ENCODE results near the gene PSTPIP2. TPM values are rescaled to one million over a fixed set of nuclear protein-coding genes. Genes with fewer than 3 reads are reported as not detected.

The PSTPIP2 gene
- total RNA-seq, 1 experiment from 2014 or later = 3.3 TPM

- H4K91ac ChIP-seq (ENCODE audit: insufficient read length, low read depth, low read length) = no peak overlapping the region
- H2AFZ ChIP-seq (ENCODE audit: low read length) = no peak overlapping the region
- Mint-ChIP-seq H3K36me3 (ENCODE audit: insufficient read depth in 1 of 3, low read depth in 3 of 3) (peaks cover 31 to 71% (median 56%) of the 10 kb centered on the region in 3 experiments), H3K27me3 (ENCODE audit: low read depth) (no peaks in the 10 kb centered on the region), H3K4me3 (no peak overlapping the region), H3K27ac (no peak overlapping the region), H3K4me1 (no peaks in the 10 kb centered on the region), H3K9me3 (no peaks in the 10 kb centered on the region)
- no peak overlapping the region for H3K4ac ChIP-seq (ENCODE audit: low read depth, low read length)
- no peaks in the 10 kb centered on the region for H3K9me3 ChIP-seq (ENCODE audit: control insufficient read depth, low read depth, low read length)
- no peak overlapping the region for H4K8ac ChIP-seq (replicated peaks; ENCODE audit: insufficient read length, low read depth, low read length)
- no peaks in the 10 kb centered on the region for H4K20me1 ChIP-seq (ENCODE audit: control insufficient read depth, insufficient read depth, insufficient read length)
- H2BK20ac ChIP-seq (ENCODE audit: low read depth, low read length, poor library complexity, severe bottlenecking) = no peak overlapping the region
- no peak overlapping the region for H3K9ac ChIP-seq (ENCODE audit: extremely low read depth, insufficient read length, low read length)
- no peak overlapping the region for H3K14ac ChIP-seq (ENCODE audit: insufficient read depth, low read length)
- H3K56ac ChIP-seq (ENCODE audit: insufficient read length, low read depth, low read length) = no peak overlapping the region
- no peak overlapping the region for H3T11ph ChIP-seq (ENCODE audit: low read length)
- H3K4me1 ChIP-seq (ENCODE audit: insufficient read depth, low read length) = no peaks in the 10 kb centered on the region
- no peak overlapping the region for H2AK5ac ChIP-seq (ENCODE audit: insufficient read length, low read length)
- H3K27ac ChIP-seq (ENCODE audit: insufficient read length, low read depth, low read length) = no peak overlapping the region
- no peak overlapping the region for H2BK12ac ChIP-seq (ENCODE audit: insufficient read length, low read depth, low read length)
- H3K23ac ChIP-seq (ENCODE audit: insufficient read length, low read depth, low read length) = no peak overlapping the region
- H3K23me2 ChIP-seq (ENCODE audit: insufficient read length, low read depth, low read length, poor library complexity, severe bottlenecking) = no peaks in the 10 kb centered on the region
- no peak overlapping the region for H3K4me2 ChIP-seq (ENCODE audit: insufficient read depth, insufficient read length, low read length)
- H3K18ac ChIP-seq (ENCODE audit: insufficient read length, low read depth, low read length) = no peak overlapping the region
- H3K79me1 ChIP-seq (ENCODE audit: insufficient read depth, low read depth, low read length, poor library complexity, severe bottlenecking) = no peaks in the 10 kb centered on the region
- H2BK5ac ChIP-seq (ENCODE audit: insufficient read length, low read length) = no peak overlapping the region
- TF ChIP-seq, protein P1, sequence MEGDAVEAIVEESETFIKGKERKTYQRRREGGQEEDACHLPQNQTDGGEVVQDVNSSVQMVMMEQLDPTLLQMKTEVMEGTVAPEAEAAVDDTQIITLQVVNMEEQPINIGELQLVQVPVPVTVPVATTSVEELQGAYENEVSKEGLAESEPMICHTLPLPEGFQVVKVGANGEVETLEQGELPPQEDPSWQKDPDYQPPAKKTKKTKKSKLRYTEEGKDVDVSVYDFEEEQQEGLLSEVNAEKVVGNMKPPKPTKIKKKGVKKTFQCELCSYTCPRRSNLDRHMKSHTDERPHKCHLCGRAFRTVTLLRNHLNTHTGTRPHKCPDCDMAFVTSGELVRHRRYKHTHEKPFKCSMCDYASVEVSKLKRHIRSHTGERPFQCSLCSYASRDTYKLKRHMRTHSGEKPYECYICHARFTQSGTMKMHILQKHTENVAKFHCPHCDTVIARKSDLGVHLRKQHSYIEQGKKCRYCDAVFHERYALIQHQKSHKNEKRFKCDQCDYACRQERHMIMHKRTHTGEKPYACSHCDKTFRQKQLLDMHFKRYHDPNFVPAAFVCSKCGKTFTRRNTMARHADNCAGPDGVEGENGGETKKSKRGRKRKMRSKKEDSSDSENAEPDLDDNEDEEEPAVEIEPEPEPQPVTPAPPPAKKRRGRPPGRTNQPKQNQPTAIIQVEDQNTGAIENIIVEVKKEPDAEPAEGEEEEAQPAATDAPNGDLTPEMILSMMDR (conservative IDR thresholded peaks at IDR 0.05) = no peak
- H3K27me3 ChIP-seq (ENCODE audit: insufficient read depth, low read length) = no peaks in the 10 kb centered on the region
- no peak overlapping the region for H2BK120ac ChIP-seq (ENCODE audit: low read depth, low read length, poor library complexity, severe bottlenecking)
- DNase-seq = no peak
- no peak overlapping the region for H4K5ac ChIP-seq (ENCODE audit: insufficient read length, low read depth, low read length)
- no peak overlapping the region for H2BK15ac ChIP-seq (ENCODE audit: low read depth, low read length)
- H3K79me2 ChIP-seq (ENCODE audit: insufficient read depth, low read length) = no peaks in the 10 kb centered on the region
Measured at GRCh38 chr18:46079336-46079735, 7.3 kb upstream of the PSTPIP2 start.
